HG03108 (cell line): Measurements from ENCODE around the gene OSR1.
"Not testable (repeated sequence)": the region's sequence is repeated elsewhere in the genome, so short reads cannot be mapped to it uniquely, and the experiment has no call there.

Experiments used
- ATAC-seq: cut with Tn5 transposase; IDR thresholded peaks from one replicate; pipeline ENCODE4 v1.9.1; 2021; ENCODE audit warnings: moderate library complexity; ENCODE audit not compliant: unreplicated experiment

The OSR1 gene

DNA sequence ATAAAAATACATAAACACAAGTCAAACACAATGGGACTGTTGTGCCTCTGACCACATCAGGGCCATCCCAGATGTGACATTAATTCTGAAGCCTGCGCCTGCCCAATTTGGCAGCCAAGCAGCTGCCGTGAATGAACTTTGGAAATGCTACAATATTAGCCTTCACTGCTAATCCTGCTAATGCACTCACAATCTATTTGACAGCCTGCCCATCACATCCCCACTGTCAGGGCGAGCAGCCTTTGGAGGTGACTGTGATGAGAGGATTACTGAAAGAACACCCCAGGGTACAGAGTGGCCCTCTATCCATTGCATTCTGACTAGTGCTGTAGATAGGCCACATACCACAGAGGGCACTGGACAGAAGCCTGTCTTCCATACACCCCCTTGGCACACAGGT is 21.6 kb downstream of the OSR1 start:
- ATAC-seq = no peak

DNA sequence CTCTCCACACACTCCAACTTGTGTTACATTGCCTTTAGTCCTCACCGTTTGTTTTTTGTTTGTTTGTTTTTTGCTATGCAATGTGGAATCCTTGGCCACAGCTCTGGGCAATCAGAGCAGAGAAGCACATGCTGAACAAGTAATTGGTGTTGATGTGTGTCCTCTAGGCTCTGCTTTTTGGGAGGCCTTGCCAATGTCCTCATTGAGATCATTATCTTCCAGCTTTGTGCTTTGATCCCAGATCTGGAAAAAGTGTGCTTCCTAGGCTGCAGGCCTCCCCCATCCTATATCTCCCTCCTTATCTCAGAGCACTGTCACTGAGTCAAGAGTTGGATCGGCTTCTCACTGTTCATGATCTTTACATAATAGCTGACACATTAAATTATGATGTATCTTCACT is 25.9 kb downstream of the OSR1 start:
- no peak for ATAC-seq

DNA sequence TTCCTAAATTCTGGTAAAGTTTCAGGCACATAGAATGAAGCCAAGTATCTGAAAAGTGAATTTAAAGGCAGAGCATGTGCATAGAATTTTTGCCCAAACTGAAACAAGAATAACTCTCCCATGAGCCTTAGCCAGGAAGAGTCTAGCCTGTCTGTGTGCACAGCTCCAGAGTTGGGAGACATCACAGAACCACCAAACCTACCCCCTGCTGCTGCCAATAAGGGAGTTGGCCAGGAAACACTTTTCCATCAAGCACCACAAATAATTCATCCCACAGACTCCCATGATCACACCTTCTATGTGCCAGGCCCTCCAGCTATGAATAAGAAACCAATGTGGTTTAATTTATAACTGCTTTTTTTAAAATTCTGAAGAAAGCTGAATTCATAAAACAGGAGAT is 27.0 kb downstream of the OSR1 start:
- no peak for ATAC-seq

DNA sequence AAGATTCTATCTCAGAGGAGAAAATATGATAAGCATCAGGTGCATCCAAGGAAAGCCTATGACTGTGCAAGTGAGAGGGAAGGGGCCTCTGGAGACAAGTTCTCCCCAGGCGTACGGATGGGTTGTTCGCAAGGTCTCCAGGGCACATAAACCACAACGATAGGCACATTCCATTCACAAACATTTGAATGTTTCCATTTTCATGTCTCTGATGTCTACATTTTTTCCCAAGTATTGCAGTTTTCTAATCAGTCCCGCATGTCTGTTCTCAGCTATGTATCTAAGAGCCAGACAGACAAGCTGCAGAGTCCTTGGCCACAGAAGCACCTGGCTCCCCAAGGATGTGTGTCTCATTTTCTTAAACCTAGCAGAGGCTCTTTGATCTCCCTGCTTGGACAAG is 28.0 kb downstream of the OSR1 start:
- no peak for ATAC-seq

DNA sequence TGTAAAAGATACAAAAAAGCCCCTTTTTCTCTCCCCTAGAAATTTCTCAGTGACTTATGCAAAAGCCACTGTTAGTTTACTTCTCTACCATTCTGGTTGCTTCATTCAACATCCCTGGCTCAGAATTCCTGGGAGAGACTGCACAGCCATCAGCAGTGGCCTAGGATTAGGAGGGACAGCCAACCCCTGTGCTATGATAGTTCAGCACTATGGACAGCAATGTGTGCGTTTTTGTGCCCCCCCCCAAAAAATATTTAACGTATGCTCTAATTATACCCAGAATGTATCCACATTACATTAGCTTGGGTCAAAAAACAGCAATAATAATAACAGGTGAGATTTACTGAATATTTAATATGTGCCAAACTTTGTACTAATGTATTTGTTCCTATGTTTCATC is 29.0 kb downstream of the OSR1 start:
- ATAC-seq = no peak

DNA sequence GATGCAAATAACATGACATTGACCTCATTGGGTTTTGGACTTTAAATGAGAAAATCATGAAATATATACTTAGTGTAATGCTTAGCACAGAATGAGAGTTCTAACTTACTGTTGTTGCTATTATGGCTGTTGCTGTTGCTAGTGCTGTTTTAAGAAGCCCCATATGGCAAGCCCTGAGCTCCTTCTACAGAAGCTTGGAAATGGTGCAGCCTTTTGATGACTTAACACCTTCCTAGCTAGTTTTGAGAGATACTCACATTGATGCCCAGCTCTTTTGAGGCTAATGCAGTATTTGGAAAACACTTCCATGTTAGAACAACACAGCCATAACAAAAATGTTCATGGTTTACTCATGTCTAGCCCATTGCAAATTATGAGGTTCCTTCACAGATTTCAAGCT is 30.9 kb downstream of the OSR1 start:
- no peak for ATAC-seq

DNA sequence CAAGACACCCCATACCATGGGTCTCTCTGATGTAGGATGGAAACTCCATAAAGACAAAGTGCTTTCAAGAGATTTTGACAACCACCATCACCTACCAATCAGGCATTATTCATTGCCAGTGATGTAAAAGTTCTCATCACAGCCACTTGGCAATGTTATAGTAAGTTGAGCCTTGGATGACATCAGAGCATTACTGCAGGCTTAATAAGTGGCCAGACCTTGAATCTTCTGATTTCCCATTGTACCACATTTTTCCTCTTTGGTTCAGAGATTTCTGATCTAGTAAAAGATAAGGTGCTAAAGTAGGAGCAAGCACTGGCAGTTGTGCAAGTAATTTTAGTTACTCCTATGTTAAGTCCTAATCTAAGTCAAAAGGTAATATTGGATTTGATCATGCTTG is 36.5 kb downstream of the OSR1 start:
- no peak for ATAC-seq

DNA sequence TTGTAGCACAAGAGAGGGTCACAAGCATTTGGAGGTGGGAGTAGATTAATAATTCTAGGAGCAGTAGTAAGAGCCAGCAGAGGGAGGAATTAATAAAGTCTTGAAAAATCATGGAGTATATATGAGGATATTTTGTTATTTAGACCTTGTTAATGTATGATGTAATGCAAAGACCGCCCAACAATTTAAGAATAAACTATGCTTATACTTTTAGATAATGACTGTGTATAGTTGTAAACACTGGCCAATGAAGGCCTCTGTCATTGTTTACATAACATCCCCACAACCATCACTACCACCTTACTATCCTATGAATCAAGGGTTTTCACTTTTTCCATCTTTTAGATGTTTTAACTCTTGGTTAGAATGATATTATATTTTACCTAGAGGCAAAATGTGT is 37.6 kb downstream of the OSR1 start:
- ATAC-seq = no peak

DNA sequence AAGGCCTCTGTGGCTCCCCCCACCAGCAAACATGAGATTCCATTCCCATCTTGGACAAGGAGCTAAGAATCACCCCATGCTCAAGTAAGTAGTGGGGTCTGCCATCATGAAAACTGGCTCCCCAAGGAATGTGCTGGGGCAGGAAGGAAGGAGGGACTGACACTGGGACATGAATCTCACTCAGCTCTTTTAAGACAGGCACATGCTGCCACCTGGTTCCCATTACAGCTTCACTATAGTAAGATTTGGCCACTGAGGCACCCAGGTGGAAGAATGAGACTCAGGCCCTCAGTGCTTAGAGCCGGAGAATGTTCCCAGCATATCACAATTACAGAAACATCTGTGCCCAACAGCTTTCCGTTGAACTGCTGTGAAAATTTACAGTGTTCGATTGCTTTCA is 38.7 kb downstream of the OSR1 start:
- no peak for ATAC-seq

DNA sequence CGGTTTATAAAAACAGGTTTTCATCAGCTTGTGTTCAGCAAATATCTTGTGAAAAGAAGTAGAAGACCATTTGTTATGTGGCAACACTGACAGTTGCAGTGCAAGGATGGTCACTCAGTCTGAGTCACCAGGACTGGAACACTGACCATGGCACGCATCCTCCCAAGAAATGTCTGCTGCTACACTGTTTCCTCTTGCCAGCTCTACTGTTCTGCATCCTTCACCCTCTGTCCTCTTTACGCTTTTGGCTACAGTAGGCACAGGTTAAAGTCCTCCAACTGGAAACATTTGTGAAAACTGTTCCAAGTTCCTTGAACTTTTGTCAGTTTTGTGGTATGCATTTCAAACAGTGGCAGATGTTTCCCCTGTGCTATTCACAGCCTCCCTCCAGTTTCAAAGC is 39.4 kb downstream of the OSR1 start:
- no peak for ATAC-seq

DNA sequence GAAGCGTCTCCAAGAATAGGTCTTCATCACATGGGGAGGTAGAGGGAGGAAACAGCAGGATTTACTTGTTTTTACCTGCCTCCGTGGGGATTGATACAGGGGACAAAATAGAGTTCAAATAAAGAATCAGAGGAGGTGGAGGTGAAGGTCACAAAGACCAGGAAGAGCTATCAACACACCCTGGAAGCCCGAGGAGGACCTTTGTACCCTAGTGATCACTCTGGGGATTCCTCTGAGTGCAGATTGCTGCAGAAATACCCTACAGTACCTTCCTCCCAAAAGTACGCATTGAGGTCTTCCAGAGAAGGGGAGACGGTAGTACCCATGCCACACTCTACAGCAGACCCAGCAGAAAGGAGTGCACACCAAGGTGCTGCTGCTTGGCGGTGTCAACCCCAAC is 44.9 kb downstream of the OSR1 start:
- no peak for ATAC-seq

DNA sequence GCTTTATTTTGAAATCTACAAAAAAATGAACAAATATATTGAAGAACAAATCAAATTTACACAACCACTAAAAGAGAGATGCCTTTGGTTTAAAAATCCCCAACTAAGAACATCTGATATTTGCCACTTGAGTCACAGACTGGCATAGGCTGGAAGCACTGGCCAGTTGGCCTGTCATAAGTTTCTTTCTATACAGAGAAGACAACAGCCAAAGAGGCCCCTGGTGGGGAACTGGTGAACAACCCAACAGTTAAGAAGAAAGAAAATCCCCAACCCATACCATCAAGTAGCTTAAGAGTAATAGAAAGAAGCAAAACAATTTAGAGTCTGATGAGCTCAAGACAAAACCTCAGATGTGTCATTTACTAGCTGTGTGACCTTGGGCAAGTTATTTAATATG is 45.5 kb downstream of the OSR1 start:
- ATAC-seq = no peak

DNA sequence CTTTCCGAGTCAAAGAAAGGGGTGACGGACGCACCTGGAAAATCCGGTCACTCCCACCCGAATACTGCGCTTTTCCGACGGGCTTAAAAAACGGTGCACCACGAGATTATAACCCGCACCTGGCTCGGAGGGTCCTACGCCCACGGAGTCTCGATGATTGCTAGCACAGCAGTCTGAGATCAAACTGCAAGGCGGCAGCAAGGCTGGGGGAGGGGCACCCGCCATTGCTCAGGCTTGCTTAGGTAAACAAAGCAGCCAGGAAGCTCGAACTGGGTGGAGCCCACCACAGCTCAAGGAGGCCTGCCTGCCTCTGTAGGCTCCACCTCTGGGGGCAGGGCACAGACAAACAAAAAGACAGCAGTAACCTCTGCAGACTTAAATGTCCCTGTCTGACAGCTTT is 52.4 kb downstream of the OSR1 start:
- ATAC-seq = not testable (repeated sequence)

DNA sequence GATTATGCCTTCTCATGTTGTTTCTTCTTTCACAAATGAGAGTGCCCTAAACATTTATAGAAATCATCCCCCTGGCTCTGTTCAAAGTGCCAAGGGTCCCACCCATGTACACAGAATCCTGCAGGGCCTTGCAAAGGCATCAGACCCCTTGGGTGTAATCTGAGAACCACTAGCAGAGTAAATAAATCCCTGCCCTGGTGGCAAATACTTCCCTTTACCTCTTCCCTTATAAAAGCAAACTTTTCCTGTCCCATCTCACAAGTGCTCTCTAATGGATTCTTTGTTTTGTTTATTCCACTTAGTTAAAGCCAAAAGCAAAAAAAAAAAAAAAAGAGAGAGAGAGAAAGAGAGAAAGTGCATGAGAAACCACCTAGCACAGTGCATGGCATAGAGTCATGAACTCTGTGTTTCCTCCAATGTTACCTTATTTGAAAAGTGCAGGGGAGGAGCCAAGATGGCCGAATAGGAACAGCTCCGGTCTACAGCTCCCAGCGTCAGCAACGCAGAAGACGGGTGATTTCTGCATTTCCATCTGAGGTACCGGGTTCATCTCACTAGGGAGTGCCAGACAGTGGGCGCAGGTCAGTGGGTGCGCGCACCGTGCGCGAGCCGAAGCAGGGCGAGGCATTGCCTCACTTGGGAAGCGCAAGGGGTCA is 52.9 kb downstream of the OSR1 start:
- ATAC-seq = not testable (repeated sequence)

DNA sequence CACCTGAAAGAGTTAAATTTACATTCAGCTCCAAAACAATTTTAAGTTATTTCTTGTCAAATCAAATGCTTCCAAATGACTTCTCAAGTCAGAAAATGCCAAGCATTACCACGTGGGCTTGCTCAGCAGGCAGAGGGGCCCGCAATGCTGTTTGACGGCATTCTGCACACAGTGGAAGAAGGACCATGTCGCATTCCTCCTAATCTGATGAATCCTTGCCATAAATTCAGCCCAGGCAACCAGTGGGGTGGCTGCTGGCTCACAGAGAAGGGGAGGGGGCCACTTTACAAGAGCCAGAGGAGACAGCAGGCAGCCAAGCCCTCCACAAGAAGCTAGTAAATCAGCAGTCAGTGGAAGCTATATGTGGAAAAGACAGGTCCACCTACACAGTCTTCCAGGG is 56.7 kb downstream of the OSR1 start:
- no peak for ATAC-seq
